K562 (cell line): ENCODE data around the gene PEF1.

Experiments used
- BHLHE40 ChIP-seq: IDR thresholded peaks from 2 replicates; pipeline ENCODE4 v1.6.1; 2011; ENCODE audit warnings: low read length, improper control_type of control experiment
- CTCF ChIP-seq, 3 experiments: IDR thresholded peaks in 2 of 3; conservative IDR thresholded peaks in 1 of 3; 2 replicates each; pipeline ENCODE4 v1.5.1; 2011 to 2012; ENCODE audit warnings: low read length in 3 of 3, mild to moderate bottlenecking in 3 of 3, control low read depth in 2 of 3, improper control_type of control experiment in 1 of 3, inconsistent platforms in 1 of 3, low read depth in 1 of 3, mixed read lengths in 1 of 3, moderate library complexity in 1 of 3; ENCODE audit not compliant: insufficient read depth in 2 of 3

DNA sequence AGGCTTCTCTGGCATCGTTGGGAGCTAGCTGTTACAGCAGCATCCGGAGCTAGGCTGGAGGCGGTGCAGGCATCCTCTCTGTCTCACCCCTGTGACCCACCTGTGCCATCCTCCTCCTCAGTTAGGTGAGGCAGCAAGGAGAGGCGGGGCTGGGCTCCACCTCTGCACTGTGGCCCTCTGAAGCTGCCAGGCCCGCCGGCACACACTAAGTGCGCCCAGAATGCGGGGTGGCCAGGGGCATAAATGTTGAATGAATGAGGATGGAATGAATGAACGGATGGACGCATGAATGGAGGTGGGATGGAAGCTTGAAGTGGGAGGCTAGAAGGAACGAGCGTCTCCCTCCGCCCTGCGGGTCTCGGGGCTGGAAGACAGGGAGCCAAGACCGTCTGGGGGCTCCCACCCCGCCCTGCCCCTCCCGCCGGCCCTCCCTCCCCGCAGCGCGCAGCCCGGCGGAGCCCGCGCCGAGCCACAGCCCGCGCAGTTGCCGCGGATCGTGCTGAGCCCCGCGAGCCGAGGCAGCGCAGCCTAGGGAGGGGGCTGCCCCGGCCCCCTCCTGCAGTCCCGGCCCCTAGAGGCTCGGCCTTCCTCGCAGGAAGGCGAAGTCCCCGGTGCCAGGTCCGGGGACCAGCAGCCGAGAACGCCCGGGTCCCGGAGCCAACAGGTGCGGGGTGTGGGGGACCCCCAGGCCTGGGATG lies 27.3 kb downstream of the PEF1 start, which contains the start of gene HCRTR1:
- no peak for TF ChIP-seq BHLHE40
- no peak for TF ChIP-seq CTCF (IDR thresholded peaks at IDR 0.05 in 2 of 3, conservative IDR thresholded peaks at IDR 0.05 in 1 of 3; ENCODE audit: insufficient read depth in 2 of 3, low read depth in 1 of 3, low read length in 3 of 3)
